GM12878 (cell line): Measurements from ENCODE around the gene KLHL8. TPM values are rescaled to one million over a fixed set of nuclear protein-coding genes. Genes with fewer than 3 reads are reported as not detected.

Experiments used
- ATAC-seq: fragments of 200-7000 bp; cut with Tn5 transposase; 3 replicates; pipeline ENCODE4 v1.9.1; 2020; ENCODE audit warnings: mild to moderate bottlenecking, moderate library complexity
- BruUV-seq: library from RNA; stranded (reverse); fragments of 400-500 nt; replicated peaks from 2 replicates; lab custom pipeline; 2021; lab: Mats Ljungman, UMichigan
- CTCF ChIA-PET: fragments of 300-600 bp; sonication (Branson Sonifier 250); formaldehyde crosslinking; extraction: SDS; loops from one replicate; lab custom pipeline; 2021; ENCODE audit warnings: inconsistent platforms; lab: Yijun Ruan, JAX
- POLR2A ChIA-PET: fragments of 350-600 bp; formaldehyde crosslinking; extraction: SDS; loops from one replicate; lab custom pipeline; 2021; ENCODE audit warnings: inconsistent platforms; lab: Charles Lee
- RAD21 ChIA-PET: fragments of 300-600 bp; sonication (Branson Sonifier 250); formaldehyde crosslinking; loops from one replicate; lab custom pipeline; 2023; ENCODE audit warnings: antibody characterized with exemption; ENCODE audit not compliant: unreplicated experiment; lab: Charles Lee
- SMC1A ChIA-PET: fragments of 300-600 bp; sonication (Branson Sonifier 250); formaldehyde crosslinking; loops from one replicate; lab custom pipeline; 2023; ENCODE audit not compliant: unreplicated experiment, uncharacterized antibody; lab: Charles Lee
- DNase-seq: peaks from one replicate; pipeline ENCODE4 v3.0.0-alpha.2; 2011; ENCODE audit warnings: low read depth, low spot score
- FAIRE-seq: peaks from 3 replicates; lab custom pipeline; 2011; peaks lifted over from hg19 to GRCh38; lab: Jason Lieb, UNC
- H2AFZ ChIP-seq: 2 replicates; pipeline ENCODE4 v1.6.0; 2011; ENCODE audit warnings: low read depth, low read length, control low read depth; ENCODE audit not compliant: control insufficient read depth
- H3K27ac ChIP-seq: 2 replicates; pipeline ENCODE4 v1.5.1; 2011; ENCODE audit warnings: control low read depth; ENCODE audit not compliant: control insufficient read depth, insufficient read depth
- H3K27me3 ChIP-seq, 2 experiments: replicated peaks in 1 of 2; 2 replicates each; pipeline versions ENCODE4 v1.6.0 to v1.6.1; 2011; ENCODE audit warnings: low read length in 1 of 2; ENCODE audit not compliant: control insufficient read depth in 2 of 2, insufficient read depth in 2 of 2
- H3K36me3 ChIP-seq, 2 experiments: 2 replicates each; pipeline ENCODE4 v1.5.1; 2011; ENCODE audit warnings: low read length in 1 of 2; ENCODE audit not compliant: control insufficient read depth in 2 of 2, insufficient read depth in 2 of 2
- H3K4me1 ChIP-seq: 2 replicates; pipeline ENCODE4 v1.6.1; 2011; ENCODE audit warnings: mild to moderate bottlenecking, low read length, moderate library complexity, mixed read lengths; ENCODE audit not compliant: control insufficient read depth, insufficient read depth
- H3K4me2 ChIP-seq: 2 replicates; pipeline ENCODE4 v1.6.0; 2011; ENCODE audit warnings: control low read depth; ENCODE audit not compliant: control insufficient read depth, insufficient read depth
- H3K4me3 ChIP-seq: fragments of 200-600 bp; sonication (generic); 2 replicates; pipeline ENCODE4 v1.5.1; 2016
- H3K79me2 ChIP-seq: 2 replicates; pipeline ENCODE4 v1.6.0; 2011; ENCODE audit warnings: low read length; ENCODE audit not compliant: control insufficient read depth, insufficient read depth
- H3K9ac ChIP-seq: 2 replicates; pipeline ENCODE4 v1.8.0; 2011; ENCODE audit warnings: low read length, control low read depth, mixed read lengths; ENCODE audit not compliant: control insufficient read depth, insufficient read depth
- H3K9me3 ChIP-seq: replicated peaks from 3 replicates; pipeline ENCODE4 v1.5.1; 2011; ENCODE audit warnings: mild to moderate bottlenecking, low read length; ENCODE audit not compliant: control insufficient read depth, insufficient read depth
- H4K20me1 ChIP-seq: 2 replicates; pipeline ENCODE4 v1.6.0; 2011; ENCODE audit not compliant: control insufficient read depth, insufficient read depth
- ASH2L ChIP-seq: fragments of 300-600, 200-600 bp; sonication (generic); IDR thresholded peaks from 2 replicates; pipeline ENCODE4 v1.6.1; 2017; ENCODE audit warnings: low read depth, mild to moderate bottlenecking, borderline replicate concordance
- BCL11A ChIP-seq: IDR thresholded peaks from 2 replicates; pipeline ENCODE4 v1.6.1; 2011; ENCODE audit warnings: low read depth, low read length
- JUNB ChIP-seq: IDR thresholded peaks from 2 replicates; pipeline ENCODE4 v1.6.1; 2016; ENCODE audit warnings: antibody characterized with exemption, mild to moderate bottlenecking
- NRF1 ChIP-seq: conservative IDR thresholded peaks from 2 replicates; pipeline ENCODE4 v1.6.1; 2011; ENCODE audit warnings: mild to moderate bottlenecking, low read depth, low read length, improper control_type of control experiment
- RB1 ChIP-seq: fragments of 450-650 bp; formaldehyde crosslinking; IDR thresholded peaks from 2 replicates; pipeline ENCODE4 v1.6.1; 2017; ENCODE audit warnings: mild to moderate bottlenecking, borderline replicate concordance
- SPI1 ChIP-seq: IDR thresholded peaks from 2 replicates; pipeline ENCODE4 v1.6.1; 2011; ENCODE audit warnings: low read depth, mild to moderate bottlenecking, low read length, moderate library complexity, borderline replicate concordance; ENCODE audit not compliant: insufficient read depth
- WGBS: methylation state at CpG from one replicate; pipeline ENCODE4 v1.1.6; 2016; ENCODE audit warnings: low lambda C conversion rate; ENCODE audit not compliant: insufficient replicate concordance, insufficient coverage; ENCODE audit errors: missing lambda C conversion rate; 5-methylcytosine and 5-hydroxymethylcytosine counted together
- in situ Hi-C: fragments of 300-500 bp; cut with MboI; formaldehyde crosslinking; loops from 9 replicates; pipeline ENCODE4 v1.14.3; 2018; ENCODE audit warnings: mixed read lengths
- intact Hi-C: fragments of 100-400 bp; cut with micrococcal nuclease; formaldehyde crosslinking; loops from one replicate; pipeline ENCODE4 v1.14.2; 2022; ENCODE audit not compliant: unreplicated experiment
- polyA plus RNA-seq, 11 experiments: library from polyadenylated mRNA; depleted of rRNA in 4 of 11; unstranded in 6 of 11; stranded (reverse) in 5 of 11; fragments of >200 nt; fragmentation: Nextera tagmentation in 4 of 11; fragmentation: Illumina TruSeq in 1 of 11; extraction: Ambion mirVana in 4 of 11; extraction: Trizol in 1 of 11; gene quantifications; 1 replicate in 1 of 11; 2 replicates in 10 of 11; pipeline versions ENCODE4 v1.2.1 to v1.2.3, GENCODE V29; 2011 to 2016; ENCODE audit warnings: inconsistent platforms in 2 of 11, missing spikeins in 2 of 11, low read depth in 1 of 11
- total RNA-seq, 4 experiments: library from RNA; depleted of rRNA in 3 of 4; stranded (reverse); fragments of >200 nt in 3 of 4; fragmentation: Illumina TruSeq in 1 of 4; extraction: Trizol in 1 of 4; gene quantifications; 2 replicates each; pipeline versions ENCODE4 v1.2.1 to v1.2.3, GENCODE V29; 2013 to 2021

KLHL8 gene
- total and polyA plus RNA-seq, 10 of the 15 experiments (the other 5 are each of a cell fraction or from before 2014, with no cell fraction given): 4.5 to 13.1 (median 9.0) TPM

GRCh38 chr4:87116231-87116630, 104.2 kb downstream of the KLHL8 start:
- no peaks in the 10 kb centered on the region; the same call in 2 of the 3 replicates for H3K9me3 ChIP-seq
- peaks cover 11% of the 10 kb centered on the region for H3K79me2 ChIP-seq
- no peak overlapping the region for H2AFZ ChIP-seq
- H3K27me3 ChIP-seq: no peaks in the 10 kb centered on the region
- intact Hi-C loops: no loop called here
- no peaks in the 10 kb centered on the region for H4K20me1 ChIP-seq
- ChIA-PET SMC1A (interaction anchor here (1.0 to 3.7 kb wide), 3 partner anchors 23 to 194 kb away, joined by 3 to 19 read pairs (median 3); no protein-coding TSS in a partner anchor), POLR2A (interaction anchor here (0.6 kb wide), 1 partner anchor 207 kb away, joined by 10 read pairs; no protein-coding TSS in a partner anchor), CTCF (interaction anchor here (4.6 kb wide), 1 partner anchor 194 kb away, joined by 21 read pairs; no protein-coding TSS in a partner anchor), RAD21 (no interaction called here)
- no TSS peak for BruUV-seq
- ATAC-seq (no peak), FAIRE-seq (no peak), DNase-seq (no peak)
- no peaks in the 10 kb centered on the region; the same call in 1 of the 2 replicates for H3K4me1 ChIP-seq
- H3K27ac ChIP-seq: no peak overlapping the region
- no peak overlapping the region for H3K4me2 ChIP-seq
- H3K36me3 ChIP-seq: peaks cover 19 to 60% of the 10 kb centered on the region in 2 experiments
- in situ Hi-C loops: no loop called here
- 100% methylated on average over 1 of the region's 1 CpG for WGBS
- H3K4me3 ChIP-seq: no peak overlapping the region
- H3K9ac ChIP-seq: no peak overlapping the region
- TF ChIP-seq NRF1 (no peak), JUNB (no peak), ASH2L (no peak), BCL11A (no peak), RB1 (no peak), SPI1 (no peak)
